Mucosa of rectum (tissue), 2 donors: ENCODE results near the gene ALOX5.
"Not testable (repeated sequence)": the region's sequence is repeated elsewhere in the genome, so short reads cannot be mapped to it uniquely, and the experiment has no call there.

ENCODE experiments used
- H3K27ac ChIP-seq, 2 donors: one replicate each; pipeline ENCODE4 v1.7.0; 2013; ENCODE audit warnings: inconsistent platforms in 2 of 2, low read depth in 2 of 2, low read length in 2 of 2
- H3K27me3 ChIP-seq, 2 donors: one replicate each; pipeline ENCODE4 v1.7.0; 2013; ENCODE audit warnings: low read length in 2 of 2; ENCODE audit not compliant: control insufficient read depth in 2 of 2, insufficient read depth in 2 of 2
- H3K36me3 ChIP-seq, 2 donors: one replicate each; pipeline ENCODE4 v1.7.0; 2013; ENCODE audit warnings: low read length in 2 of 2; ENCODE audit not compliant: control insufficient read depth in 2 of 2, insufficient read depth in 2 of 2
- H3K4me1 ChIP-seq, 2 donors: one replicate each; pipeline ENCODE4 v1.7.0; 2013; ENCODE audit warnings: low read length in 2 of 2, mild to moderate bottlenecking in 1 of 2; ENCODE audit not compliant: control insufficient read depth in 2 of 2, insufficient read depth in 2 of 2
- H3K4me3 ChIP-seq, 2 donors: one replicate each; pipeline ENCODE4 v1.7.0; 2013; ENCODE audit warnings: low read length in 2 of 2
- H3K9ac ChIP-seq, 2 donors: one replicate each; pipeline ENCODE4 v1.7.0; 2013; ENCODE audit warnings: low read length in 2 of 2, low read depth in 1 of 2, mild to moderate bottlenecking in 1 of 2
- H3K9me3 ChIP-seq, 2 donors: one replicate each; pipeline ENCODE4 v1.7.0; 2013; ENCODE audit warnings: low read length in 2 of 2; ENCODE audit not compliant: control insufficient read depth in 2 of 2
- donor health status: healthy.
- donor health status: Normal muscosa, but diverticular disease.

ALOX5 gene

GRCh38 chr10:45382591-45382990 is 8.6 kb downstream of the ALOX5 start:
- H3K27me3 ChIP-seq: no peaks in the 10 kb centered on the region
- no peak overlapping the region for H3K4me3 ChIP-seq
- H3K9me3 ChIP-seq: no peaks in the 10 kb centered on the region
- no peak overlapping the region for H3K9ac ChIP-seq
- no peak overlapping the region for H3K27ac ChIP-seq
- peaks cover 0 to 3% of the 10 kb centered on the region in 2 donors for H3K4me1 ChIP-seq
- peaks cover 0 to 3% of the 10 kb centered on the region in 2 donors for H3K36me3 ChIP-seq

- Histone ChIP-seq H3K27me3 (no peaks in the 10 kb centered on the region), H3K4me3 (no peak overlapping the region), H3K36me3 (peaks cover 0 to 3% of the 10 kb centered on the region in 2 donors), H3K27ac (no peak overlapping the region), H3K4me1 (peaks cover 0 to 3% of the 10 kb centered on the region in 2 donors), H3K9me3 (no peaks in the 10 kb centered on the region), H3K9ac (no peak overlapping the region)
Observed at GRCh38 chr10:45383682-45384330, 9.8 kb downstream of the ALOX5 start.

GRCh38 chr10:45386657-45387056 is 12.6 kb downstream of the ALOX5 start:
- Histone ChIP-seq H3K9me3 (no peaks in the 10 kb centered on the region), H3K4me1 (no peaks in the 10 kb centered on the region), H3K27ac (no peak overlapping the region), H3K4me3 (no peak overlapping the region), H3K9ac (no peak overlapping the region), H3K27me3 (no peaks in the 10 kb centered on the region), H3K36me3 (peaks cover 0 to 3% of the 10 kb centered on the region in 2 donors)

GRCh38 chr10:45387096-45387893 is 13.3 kb downstream of the ALOX5 start:
- Histone ChIP-seq H3K4me1 (no peaks in the 10 kb centered on the region), H3K4me3 (no peak overlapping the region), H3K36me3 (peaks cover 0 to 3% of the 10 kb centered on the region in 2 donors), H3K27me3 (no peaks in the 10 kb centered on the region), H3K27ac (no peak overlapping the region), H3K9me3 (no peaks in the 10 kb centered on the region), H3K9ac (no peak overlapping the region)

GRCh38 chr10:45389671-45390070 is 15.7 kb downstream of the ALOX5 start:
- H3K27ac ChIP-seq, H3K9me3 ChIP-seq, H3K36me3 ChIP-seq, H3K9ac ChIP-seq, H3K4me3 ChIP-seq, H3K27me3 ChIP-seq, H3K4me1 ChIP-seq: not testable (repeated sequence)

GRCh38 chr10:45391636-45392035 is 17.6 kb downstream of the ALOX5 start:
- not testable (repeated sequence) for H3K36me3 ChIP-seq, H3K27ac ChIP-seq, H3K4me1 ChIP-seq, H3K4me3 ChIP-seq, H3K9ac ChIP-seq, H3K27me3 ChIP-seq, H3K9me3 ChIP-seq

- H3K27ac ChIP-seq: no peak overlapping the region
- H3K4me3 ChIP-seq: no peak overlapping the region
- no peaks in the 10 kb centered on the region for H3K27me3 ChIP-seq
- no peaks in the 10 kb centered on the region for H3K4me1 ChIP-seq
- H3K9me3 ChIP-seq: no peaks in the 10 kb centered on the region
- H3K9ac ChIP-seq: no peak overlapping the region
- peaks cover 0 to 2% of the 10 kb centered on the region in 2 donors for H3K36me3 ChIP-seq
Observed at GRCh38 chr10:45395554-45395953, 21.5 kb downstream of the ALOX5 start.

- Histone ChIP-seq H3K27me3 (no peaks in the 10 kb centered on the region), H3K27ac (no peak overlapping the region), H3K4me1 (no peaks in the 10 kb centered on the region), H3K4me3 (no peak overlapping the region), H3K9me3 (no peaks in the 10 kb centered on the region), H3K9ac (no peak overlapping the region), H3K36me3 (peaks cover 0 to 2% of the 10 kb centered on the region in 2 donors)
Observed at GRCh38 chr10:45398595-45398994, 24.6 kb downstream of the ALOX5 start.

GRCh38 chr10:45399113-45399512 is 25.1 kb downstream of the ALOX5 start:
- Histone ChIP-seq H3K36me3 (peaks cover 0 to 2% of the 10 kb centered on the region in 2 donors), H3K9ac (no peak overlapping the region), H3K9me3 (no peaks in the 10 kb centered on the region), H3K27ac (no peak overlapping the region), H3K4me3 (no peak overlapping the region), H3K4me1 (no peaks in the 10 kb centered on the region), H3K27me3 (no peaks in the 10 kb centered on the region)

GRCh38 chr10:45403151-45403550 is 29.1 kb downstream of the ALOX5 start:
- no peak overlapping the region for H3K27ac ChIP-seq
- no peaks in the 10 kb centered on the region for H3K36me3 ChIP-seq
- no peaks in the 10 kb centered on the region for H3K9me3 ChIP-seq
- H3K4me1 ChIP-seq: no peaks in the 10 kb centered on the region
- H3K4me3 ChIP-seq: no peak overlapping the region
- H3K27me3 ChIP-seq: no peaks in the 10 kb centered on the region
- no peak overlapping the region for H3K9ac ChIP-seq
